SK-N-MC (cell line): ENCODE measurements around the gene RNASE1.

Source experiments
- EZH2 ChIP-seq: fragments of 200-600 bp; sonication (generic); IDR thresholded peaks from one replicate; pipeline ENCODE4 v1.6.1; 2017; ENCODE audit warnings: antibody characterized with exemption
- FOXP2 ChIP-seq: optimal IDR thresholded peaks from 2 replicates; pipeline ENCODE3; 2011; ENCODE audit warnings: mild to moderate bottlenecking, moderate library complexity; ENCODE audit not compliant: insufficient read depth; ENCODE audit errors: extremely low read length, control extremely low read depth
- POLR2AphosphoS5 ChIP-seq: IDR thresholded peaks from 2 replicates; pipeline ENCODE4 v1.6.1; 2012; ENCODE audit warnings: mild to moderate bottlenecking, low read depth, low read length, borderline replicate concordance

GRCh38 chr14:20798932-20799331, 3.7 kb downstream of the RNASE1 start:
- no peak for TF ChIP-seq POLR2AphosphoS5
- TF ChIP-seq EZH2 = no peak
- TF ChIP-seq FOXP2 = no peak
